B cell (primary cell): ENCODE results near the gene ZNF821. TPM values are rescaled to one million over a fixed set of nuclear protein-coding genes. Genes with fewer than 3 reads are reported as not detected.

Experiments
- ATAC-seq: fragments of 200-7000 bp; cut with Tn5 transposase; one replicate; pipeline ENCODE4 v1.10.0; 2021; ENCODE audit warnings: low read depth, mild to moderate bottlenecking, moderate number of reproducible peaks, moderate library complexity
- CTCF ChIA-PET: fragments of 350-600 bp; sonication (Branson Sonifier 250); formaldehyde crosslinking; loops from one replicate; lab custom pipeline; 2021; ENCODE audit warnings: antibody characterized with exemption, inconsistent platforms; lab: Charles Lee
- POLR2A ChIA-PET: fragments of 350-600 bp; sonication (Branson Sonifier 250); formaldehyde crosslinking; loops from one replicate; lab custom pipeline; 2021; ENCODE audit warnings: antibody characterized with exemption; lab: Charles Lee
- DNase-seq: peaks from one replicate; pipeline ENCODE4 v3.0.0; 2013
- H2AFZ ChIP-seq: 2 replicates; pipeline ENCODE4 v1.6.1; 2012; ENCODE audit warnings: mild to moderate bottlenecking, low read depth, low read length; ENCODE audit not compliant: insufficient read depth, poor library complexity, severe bottlenecking
- H3K27ac ChIP-seq, 2 donors: 1 replicate in 1 of 2; 2 replicates in 1 of 2; pipeline ENCODE4 v1.5.1; 2012 to 2013; ENCODE audit warnings: low read length in 2 of 2, mild to moderate bottlenecking in 2 of 2, moderate library complexity in 1 of 2
- H3K27me3 ChIP-seq, 4 experiments: fragments of 200-600 bp in 1 of 4; sonication (generic) in 1 of 4; replicated peaks in 1 of 4; 1 replicate in 2 of 4; 2 replicates in 2 of 4; pipeline versions ENCODE4 v1.6.1 to v1.7.0; 2013 to 2016; ENCODE audit warnings: low read length in 3 of 4, mild to moderate bottlenecking in 2 of 4, mixed read lengths in 1 of 4, moderate library complexity in 1 of 4; ENCODE audit not compliant: insufficient read depth in 4 of 4, control insufficient read depth in 3 of 4; ENCODE audit errors: control extremely low read depth in 1 of 4
- H3K36me3 ChIP-seq, 2 experiments: replicated peaks in 1 of 2; 1 replicate in 1 of 2; 2 replicates in 1 of 2; pipeline versions ENCODE4 v1.6.1 to v1.7.1; 2013; ENCODE audit warnings: low read length in 1 of 2; ENCODE audit not compliant: insufficient read depth in 2 of 2, control insufficient read depth in 1 of 2; ENCODE audit errors: control extremely low read depth in 1 of 2, extremely low read depth in 1 of 2
- H3K4me1 ChIP-seq, 2 donors: fragments of 200-600 bp in 1 of 2; sonication (generic) in 1 of 2; 1 replicate in 1 of 2; 2 replicates in 1 of 2; pipeline versions ENCODE4 v1.5.1 to v1.6.1; 2013 to 2017; ENCODE audit warnings: low read length in 2 of 2; ENCODE audit not compliant: control insufficient read depth in 2 of 2, insufficient read depth in 2 of 2
- H3K4me2 ChIP-seq: replicated peaks from 2 replicates; pipeline ENCODE3; 2012; ENCODE audit warnings: mild to moderate bottlenecking, low read depth, low read length; ENCODE audit not compliant: poor library complexity, severe bottlenecking
- H3K4me3 ChIP-seq, 5 experiments: fragments of 200-600 bp in 1 of 5; sonication (generic) in 1 of 5; 1 replicate in 3 of 5; 2 replicates in 2 of 5; pipeline versions ENCODE4 v1.5.1 to v1.7.0; 2011 to 2016; ENCODE audit warnings: low read length in 4 of 5, mild to moderate bottlenecking in 4 of 5, low read depth in 2 of 5, control low read depth in 1 of 5, moderate library complexity in 1 of 5; ENCODE audit not compliant: insufficient read depth in 1 of 5; ENCODE audit errors: control extremely low read depth in 1 of 5, extremely low read depth in 1 of 5
- H3K79me2 ChIP-seq: fragments of 200-600 bp; sonication (generic); one replicate; pipeline ENCODE4 v1.6.0; 2016; ENCODE audit warnings: low read length; ENCODE audit not compliant: control insufficient read depth, insufficient read depth
- H3K9ac ChIP-seq: fragments of 200-600 bp; sonication (generic); 2 replicates; pipeline ENCODE4 v1.6.1; 2017; ENCODE audit warnings: mild to moderate bottlenecking, low read length, moderate library complexity
- H3K9me3 ChIP-seq, 3 donors: one replicate each; pipeline versions ENCODE4 v1.6.1 to v1.7.1; 2013; ENCODE audit warnings: low read length in 2 of 3; ENCODE audit not compliant: control insufficient read depth in 2 of 3, insufficient read depth in 1 of 3; ENCODE audit errors: control extremely low read depth in 1 of 3
- H4K20me1 ChIP-seq: 2 replicates; pipeline ENCODE4 v1.6.0; 2012; ENCODE audit warnings: mild to moderate bottlenecking, low read length; ENCODE audit not compliant: insufficient read depth, control insufficient read depth, poor library complexity, severe bottlenecking
- H3K27ac Mint-ChIP-seq: one replicate; pipeline ENCODE4 v1.8.0; 2021; ENCODE audit warnings: mixed read lengths
- H3K27me3 Mint-ChIP-seq: one replicate; pipeline ENCODE4 v1.8.0; 2021; ENCODE audit warnings: mixed read lengths
- H3K4me1 Mint-ChIP-seq: one replicate; pipeline ENCODE4 v1.8.0; 2021; ENCODE audit warnings: mixed read lengths
- H3K4me3 Mint-ChIP-seq: one replicate; pipeline ENCODE4 v1.8.0; 2021; ENCODE audit warnings: mixed read lengths
- H3K9me3 Mint-ChIP-seq: one replicate; pipeline ENCODE4 v1.8.0; 2022; ENCODE audit warnings: mixed read lengths; ENCODE audit not compliant: insufficient read depth
- CTCF ChIP-seq: fragments of 200-600 bp; IDR thresholded peaks from one replicate; pipeline ENCODE4 v1.8.0; 2022; ENCODE audit warnings: antibody characterized with exemption, mild to moderate bottlenecking
- EZH2 ChIP-seq: IDR thresholded peaks from 2 replicates; pipeline ENCODE4 v1.6.1; 2012; ENCODE audit warnings: borderline replicate concordance, low read depth, mild to moderate bottlenecking, moderate library complexity, low read length; ENCODE audit not compliant: insufficient read depth, poor library complexity, severe bottlenecking
- WGBS: methylation state at CpG from one replicate; pipeline ENCODE4 v1.1.5; 2013; ENCODE audit warnings: missing lambda C conversion rate; ENCODE audit not compliant: insufficient coverage; 5-methylcytosine and 5-hydroxymethylcytosine counted together
- intact Hi-C: fragments of 100-400 bp; cut with micrococcal nuclease; formaldehyde crosslinking; loops from one replicate; pipeline ENCODE4 v1.10.0; 2022
- polyA plus RNA-seq: library from polyadenylated mRNA; depleted of rRNA; stranded (reverse); fragments of >200 nt; gene quantifications from 2 replicates; pipeline ENCODE4 v1.2.3, GENCODE V29; 2012
- total RNA-seq, 2 donors: library from RNA; stranded (reverse); fragments of 120-200 nt in 1 of 2; gene quantifications; 1 replicate in 1 of 2; 2 replicates in 1 of 2; pipeline versions ENCODE4 v1.2.3 to v1.2.4, GENCODE V29; 2013 to 2022

ZNF821 gene
- total and polyA plus RNA-seq, 2 donors (not counting 1 experiment from before 2014, with no cell fraction given): 35.6 to 35.8 TPM

GRCh38 chr16:71889147-71889546 lies 5.2 kb upstream of the ZNF821 start:
- WGBS: no CpG with 5 or more reads among the region's 3 CpGs
- no peaks in the 10 kb centered on the region for H3K9me3 ChIP-seq
- TF ChIP-seq EZH2 (no peak), CTCF (no peak)
- no peak overlapping the region for H3K4me3 ChIP-seq
- no peak overlapping the region for H3K4me2 ChIP-seq
- H4K20me1 ChIP-seq: no peaks in the 10 kb centered on the region
- no peaks in the 10 kb centered on the region for H3K27me3 ChIP-seq
- DNase-seq (no peak), ATAC-seq (no peak)
- Mint-ChIP-seq H3K27me3 (no peaks in the 10 kb centered on the region), H3K4me3 (no peak overlapping the region), H3K27ac (no peak overlapping the region), H3K4me1 (peaks cover 17% of the 10 kb centered on the region), H3K9me3 (no peaks in the 10 kb centered on the region)
- no peak overlapping the region for H2AFZ ChIP-seq
- POLR2A ChIA-PET: interaction anchor here (0.6 kb wide), 1 partner anchor 15 kb away, joined by 6 read pairs; no protein-coding TSS in a partner anchor
- H3K4me1 ChIP-seq: peaks cover 11 to 15% of the 10 kb centered on the region in 2 donors
- intact Hi-C loops: no loop called here
- H3K79me2 ChIP-seq: peaks cover 22% of the 10 kb centered on the region
- H3K27ac ChIP-seq: no peak overlapping the region
- no peaks in the 10 kb centered on the region for H3K36me3 ChIP-seq
- CTCF ChIA-PET: no interaction called here
- no peak overlapping the region for H3K9ac ChIP-seq

- Histone ChIP-seq H3K4me1 (peaks cover 30 to 40% of the 10 kb centered on the region in 2 donors), H3K36me3 (peaks cover 0 to 3% of the 10 kb centered on the region in 2 experiments), H3K27ac (peak overlapping the region in 1 of 2 donors; percentile 89), H3K4me2 (peak overlapping the region; percentile 97), H2AFZ (peak overlapping the region; percentile 99), H3K9ac (peak overlapping the region; percentile 94), H3K4me3 (peak overlapping the region in 2 of 5 experiments; percentile 85 to 98), H3K79me2 (peaks cover 17% of the 10 kb centered on the region), H3K27me3 (no peaks in the 10 kb centered on the region), H3K9me3 (no peaks in the 10 kb centered on the region), H4K20me1 (no peaks in the 10 kb centered on the region)
- Mint-ChIP-seq H3K9me3 (no peaks in the 10 kb centered on the region), H3K4me3 (peak overlapping the region; percentile 96), H3K27ac (peak overlapping the region; percentile 96), H3K4me1 (peaks cover 38% of the 10 kb centered on the region), H3K27me3 (no peaks in the 10 kb centered on the region)
- POLR2A ChIA-PET: interaction anchor here (3.5 to 4.5 kb wide), 2 partner anchors 9 to 77 kb away, joined by 37 to 47 read pairs; partner anchors contain the start of genes AP1G1 and IST1
- DNase-seq (peak; percentile 31), ATAC-seq (no peak)
- CTCF ChIA-PET: interaction anchor here (1.3 to 4.2 kb wide), 4 partner anchors 9 to 76 kb away, joined by 4 to 69 read pairs (median 6); partner anchors contain the start of gene IST1
- intact Hi-C loops: no loop called here
- no peak for TF ChIP-seq CTCF
- no peak for TF ChIP-seq EZH2
- 0% methylated on average over 1 of the region's 4 CpGs for WGBS
Observed at GRCh38 chr16:71885261-71885650, 1.3 kb upstream of the ZNF821 start.
